Prostate gland (tissue), 2 donors: ENCODE data around the gene SLC6A6. TPM values are rescaled to one million over a fixed set of nuclear protein-coding genes. Genes with fewer than 3 reads are reported as not detected.

Source experiments
- DNase-seq: peaks from one replicate; pipeline ENCODE4 v3.0.0-alpha.2; 2019; ENCODE audit warnings: low spot score
- H3K27ac ChIP-seq, 2 donors: fragments of 200-600 bp; sonication (generic); 2 replicates each; pipeline ENCODE4 v1.5.1; 2017 to 2019
- H3K27me3 ChIP-seq: fragments of 200-600 bp; sonication (generic); replicated peaks from 2 replicates; pipeline ENCODE4 v1.5.1; 2019; ENCODE audit not compliant: insufficient read depth
- H3K36me3 ChIP-seq, 2 donors: fragments of 200-600 bp; sonication (generic); 1 replicate in 1 of 2; 2 replicates in 1 of 2; pipeline versions ENCODE4 v1.5.1 to v1.8.1; 2017 to 2019
- H3K4me1 ChIP-seq: fragments of 200-600 bp; sonication (generic); replicated peaks from 2 replicates; pipeline ENCODE4 v1.5.1; 2019
- H3K4me3 ChIP-seq, 2 donors: fragments of 200-600 bp; sonication (generic); 2 replicates each; pipeline ENCODE4 v1.5.1; 2017 to 2019
- H3K9me3 ChIP-seq: fragments of 200-600 bp; sonication (generic); 2 replicates; pipeline ENCODE4 v1.5.1; 2017
- CTCF ChIP-seq, 4 experiments: fragments of 200-600 bp in 2 of 4; fragments of 450-650 bp in 2 of 4; sonication (generic) in 2 of 4; IDR thresholded peaks; 1 replicate in 3 of 4; 2 replicates in 1 of 4; pipeline ENCODE4 v1.5.1; 2016 to 2019; ENCODE audit warnings: antibody characterized with exemption in 4 of 4, mild to moderate bottlenecking in 2 of 4, moderate library complexity in 2 of 4
- POLR2A ChIP-seq: fragments of 450-650 bp; IDR thresholded peaks from one replicate; pipeline ENCODE4 v1.6.1; 2016; ENCODE audit warnings: antibody characterized with exemption, mild to moderate bottlenecking
- POLR2AphosphoS5 ChIP-seq: sonication (generic); formaldehyde crosslinking; IDR thresholded peaks from one replicate; pipeline ENCODE4 v1.6.1; 2017; ENCODE audit warnings: antibody characterized with exemption
- WGBS: methylation state at CpG from one replicate; pipeline ENCODE4 v1.1.5; 2018; 5-methylcytosine and 5-hydroxymethylcytosine counted together
- intact Hi-C: fragments of 100-400 bp; cut with DNase I; formaldehyde crosslinking; loops from one replicate; pipeline ENCODE4 v1.14.2; 2022
- total RNA-seq, 2 donors: library from RNA; depleted of rRNA; stranded (reverse); fragments of >200 nt; gene quantifications; one replicate each; pipeline ENCODE4 v1.1.0, GENCODE V29; 2016

Gene SLC6A6
- total RNA-seq, 2 donors from 2014 or later: 6.9 to 24.5 TPM

- Histone ChIP-seq H3K9me3 (no peaks in the 10 kb centered on the region), H3K27ac (no peak overlapping the region), H3K27me3 (no peaks in the 10 kb centered on the region), H3K36me3 (no peaks in the 10 kb centered on the region), H3K4me1 (no peaks in the 10 kb centered on the region), H3K4me3 (no peak overlapping the region)
- no peak for DNase-seq
- no peak for TF ChIP-seq POLR2AphosphoS5
- no peak for TF ChIP-seq POLR2A
- no peak for TF ChIP-seq CTCF (IDR thresholded peaks at IDR 0.05)
- intact Hi-C loops: no loop called here
- WGBS: 84% methylated on average over 14 of the region's 16 CpGs
Measured at GRCh38 chr3:14505803-14506500, 103.5 kb downstream of the SLC6A6 start.

- Histone ChIP-seq H3K36me3 (no peaks in the 10 kb centered on the region), H3K4me1 (no peaks in the 10 kb centered on the region), H3K4me3 (no peak overlapping the region), H3K9me3 (no peaks in the 10 kb centered on the region), H3K27me3 (no peaks in the 10 kb centered on the region), H3K27ac (no peak overlapping the region)
- intact Hi-C loops: no loop called here
- no peak for TF ChIP-seq CTCF (IDR thresholded peaks at IDR 0.05)
- no peak for TF ChIP-seq POLR2AphosphoS5
- no peak for TF ChIP-seq POLR2A
- no peak for DNase-seq
- 90% methylated on average over 15 of the region's 15 CpGs for WGBS
Measured at GRCh38 chr3:14506626-14507304, 104.4 kb downstream of the SLC6A6 start.

DNA sequence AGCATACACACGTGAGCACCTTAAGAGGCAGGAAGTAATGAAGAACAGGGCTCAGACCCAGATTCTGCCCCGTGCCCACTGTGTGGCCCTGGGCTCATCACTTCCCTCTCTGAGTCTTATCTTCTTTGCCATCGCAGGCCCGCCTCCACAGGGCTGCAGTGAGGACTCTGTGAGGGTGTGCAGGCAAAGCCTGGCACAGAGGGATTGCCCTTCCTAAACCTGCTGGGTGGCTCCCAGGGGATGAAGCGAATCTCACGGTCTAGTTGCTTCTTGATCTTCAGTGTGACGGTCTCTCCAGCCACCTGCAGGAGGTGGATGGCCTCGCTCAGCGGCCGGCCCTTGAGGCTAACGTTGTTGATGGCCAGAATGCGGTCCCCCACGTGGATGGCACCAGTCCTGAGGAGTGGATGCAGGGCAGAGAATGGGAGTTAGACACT is 104.9 kb downstream of the SLC6A6 start:
- no peaks in the 10 kb centered on the region for H3K27me3 ChIP-seq
- TF ChIP-seq POLR2AphosphoS5: no peak
- no peak for TF ChIP-seq POLR2A
- no peak for TF ChIP-seq CTCF (IDR thresholded peaks at IDR 0.05)
- H3K36me3 ChIP-seq: no peaks in the 10 kb centered on the region
- no peak for DNase-seq
- WGBS: 82% methylated on average over 13 of the region's 13 CpGs
- H3K4me1 ChIP-seq: no peaks in the 10 kb centered on the region
- no peaks in the 10 kb centered on the region for H3K9me3 ChIP-seq
- H3K27ac ChIP-seq: no peak overlapping the region
- no peak overlapping the region for H3K4me3 ChIP-seq
- intact Hi-C loops: no loop called here

DNA sequence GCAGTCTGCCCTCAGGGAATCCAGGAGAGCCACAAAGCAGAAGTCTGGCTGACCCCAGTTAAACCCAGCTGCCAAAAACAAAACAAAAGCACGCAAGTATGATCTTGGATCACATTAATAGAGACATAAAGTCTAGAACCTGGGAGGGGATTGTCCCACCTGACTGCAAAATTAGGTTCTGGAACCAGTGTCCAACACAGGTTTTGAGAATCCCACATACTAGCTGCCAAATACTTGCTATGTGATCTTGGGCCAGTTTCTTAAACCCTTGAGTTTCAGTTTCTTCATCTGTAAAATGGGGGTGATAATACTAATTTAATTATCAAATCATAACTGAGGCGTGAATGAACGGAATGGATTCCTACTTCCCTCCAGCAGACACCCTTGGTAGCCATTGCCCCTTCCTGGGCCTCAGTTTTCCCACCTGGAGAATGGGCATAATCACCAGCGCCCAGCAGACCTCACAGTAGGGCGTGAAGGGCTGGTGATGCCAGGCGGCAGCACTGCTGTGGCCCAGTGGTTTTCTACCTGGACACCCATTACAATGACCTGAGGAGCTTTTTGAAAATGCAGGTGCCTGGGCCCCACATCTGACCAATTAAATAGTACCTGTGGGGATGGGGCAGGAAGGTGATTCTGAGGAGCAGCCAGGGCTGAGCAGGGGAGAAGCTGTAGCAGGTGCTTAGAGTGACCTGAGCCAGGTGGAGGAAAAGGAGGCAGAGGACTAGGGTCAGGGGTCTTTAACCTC is 105.5 kb downstream of the SLC6A6 start:
- Histone ChIP-seq H3K4me1 (no peaks in the 10 kb centered on the region), H3K27ac (no peak overlapping the region), H3K4me3 (no peak overlapping the region), H3K36me3 (no peaks in the 10 kb centered on the region), H3K27me3 (no peaks in the 10 kb centered on the region), H3K9me3 (no peaks in the 10 kb centered on the region)
- intact Hi-C loops: loop anchor here (2.0 kb wide), 2 partner anchors 39 to 413 kb away; no protein-coding TSS in a partner anchor
- no peak for DNase-seq
- WGBS: 89% methylated on average over 6 of the region's 6 CpGs
- no peak for TF ChIP-seq CTCF (IDR thresholded peaks at IDR 0.05)
- TF ChIP-seq POLR2AphosphoS5: no peak
- TF ChIP-seq POLR2A: no peak
